KG1 (cell line): Measurements from ENCODE around the gene WEE1.

ENCODE experiments used
- DNase-seq: peaks from one replicate; lab custom pipeline; 2025; lab: John Stamatoyannopoulos, UW

WEE1 gene

GRCh38 chr11:9566561-9567063, 6.9 kb upstream of the WEE1 start:
- no peak for DNase-seq

- no peak for DNase-seq
Measured at GRCh38 chr11:9567401-9567800, 6.1 kb upstream of the WEE1 start.

GRCh38 chr11:9568161-9568853, 5.2 kb upstream of the WEE1 start:
- no peak for DNase-seq

- no peak for DNase-seq
Measured at GRCh38 chr11:9568854-9569587, 4.4 kb upstream of the WEE1 start.

- no peak for DNase-seq
Measured at GRCh38 chr11:9569588-9570164, 3.8 kb upstream of the WEE1 start.

GRCh38 chr11:9570313-9571025, 3.0 kb upstream of the WEE1 start:
- DNase-seq, result no peak

GRCh38 chr11:9571071-9571762, 2.3 kb upstream of the WEE1 start:
- no peak for DNase-seq

- DNase-seq, result no peak
Measured at GRCh38 chr11:9571763-9572115, 1.7 kb upstream of the WEE1 start.

- no peak for DNase-seq
Measured at GRCh38 chr11:9573775-9574621, 528 bp downstream of the WEE1 start.

GRCh38 chr11:9574622-9575259, 1.3 kb downstream of the WEE1 start:
- no peak for DNase-seq

- no peak for DNase-seq
Measured at GRCh38 chr11:9575260-9576240, 2.1 kb downstream of the WEE1 start.

- DNase-seq, result no peak
Measured at GRCh38 chr11:9576701-9577381, 3.4 kb downstream of the WEE1 start.

GRCh38 chr11:9577556-9577955, 4.1 kb downstream of the WEE1 start:
- no peak for DNase-seq

GRCh38 chr11:9580894-9581293, 7.4 kb downstream of the WEE1 start:
- no peak for DNase-seq

GRCh38 chr11:9581556-9582161, 8.2 kb downstream of the WEE1 start:
- DNase-seq, result no peak

- DNase-seq, result no peak
Measured at GRCh38 chr11:9590717-9591116, 17.2 kb downstream of the WEE1 start.

- DNase-seq, result no peak
Measured at GRCh38 chr11:9594267-9595046, 21.0 kb downstream of the WEE1 start.
